Urinary bladder (tissue), 4 donors: ENCODE measurements around the gene ENTR1. TPM values are rescaled to one million over a fixed set of nuclear protein-coding genes. Genes with fewer than 3 reads are reported as not detected.
A peak's percentile ranks its signal among the peaks of the same experiment; 100 is the strongest.

Source experiments
- DNase-seq: peaks from one replicate; pipeline ENCODE4 v3.0.0-alpha.2; 2015; ENCODE audit errors: extremely low spot score
- H3K27ac ChIP-seq: one replicate; pipeline ENCODE4 v1.5.1; 2013; ENCODE audit warnings: low read depth, mild to moderate bottlenecking, moderate library complexity
- H3K36me3 ChIP-seq: one replicate; pipeline ENCODE4 v1.6.1; 2013; ENCODE audit warnings: mild to moderate bottlenecking, moderate library complexity; ENCODE audit not compliant: insufficient read depth
- H3K4me1 ChIP-seq: one replicate; pipeline ENCODE4 v1.6.1; 2013; ENCODE audit warnings: mild to moderate bottlenecking, moderate library complexity; ENCODE audit not compliant: insufficient read depth
- H3K4me3 ChIP-seq: one replicate; pipeline ENCODE4 v1.5.1; 2013; ENCODE audit warnings: low read depth, low read length
- WGBS: extraction: QIAGEN DNeasy Blood & Tissue Kit; methylation state at CpG from one replicate; pipeline ENCODE4 v1.1.7; 2013; 5-methylcytosine and 5-hydroxymethylcytosine counted together
- polyA plus RNA-seq: library from polyadenylated mRNA; stranded (reverse); fragments of 200-250 nt; gene quantifications from one replicate; pipeline ENCODE4 v1.2.3, GENCODE V29; 2013
- total RNA-seq: library from RNA; depleted of rRNA; stranded (reverse); fragments of >200 nt; gene quantifications from one replicate; pipeline ENCODE4 v1.2.3, GENCODE V29; 2014
- donor health status: healthy with polysubstance abuse.
- donor health status: healthy.

The ENTR1 gene
- total and polyA plus RNA-seq, 2 donors: 20.4 to 37.5 TPM

DNA sequence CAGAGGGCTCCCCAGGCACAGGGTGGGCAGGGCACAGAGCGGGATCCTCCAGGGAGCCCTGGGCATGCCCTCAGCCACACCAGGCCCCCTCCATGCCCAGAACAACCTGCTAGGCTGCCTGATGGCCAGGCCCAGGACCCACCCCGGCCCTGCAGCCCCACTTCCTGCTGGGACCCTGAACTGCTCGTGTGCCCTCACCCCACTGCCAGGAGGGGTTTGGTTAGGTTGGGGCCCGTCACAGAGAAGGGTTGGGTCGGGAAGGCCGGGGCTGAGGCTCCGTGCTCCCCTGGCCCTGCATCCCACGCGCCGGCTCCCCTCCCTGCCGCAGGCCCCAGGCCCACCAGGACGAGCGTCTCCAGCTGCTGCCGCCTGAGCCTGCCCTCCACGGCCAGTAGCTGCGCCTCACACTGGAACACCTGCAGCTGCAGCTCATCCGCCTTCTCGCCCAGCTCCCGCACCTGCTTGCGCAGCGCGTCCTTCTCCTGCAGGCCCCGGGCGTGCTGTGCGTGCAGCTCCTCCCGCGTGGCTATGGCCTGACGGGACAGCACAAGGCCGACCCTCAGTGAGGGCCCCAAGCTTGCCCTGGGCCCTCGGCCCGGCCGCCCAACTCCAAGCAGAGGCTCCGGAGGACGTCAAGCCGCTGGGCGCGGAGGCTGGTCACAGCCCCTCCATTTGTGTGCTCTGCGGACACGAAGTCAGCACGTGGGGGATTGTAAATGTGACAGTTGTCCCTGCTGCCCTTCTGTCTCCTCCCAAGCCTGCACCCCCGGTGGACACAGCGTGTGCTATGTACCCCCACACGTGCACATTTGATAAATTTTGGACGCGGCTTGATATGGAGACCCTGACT lies 42.9 kb downstream of the ENTR1 start:
- DNase-seq: no peak
- 83% methylated on average over 45 of the region's 45 CpGs for WGBS
- no peaks in the 10 kb centered on the region for H3K36me3 ChIP-seq
- no peaks in the 10 kb centered on the region for H3K4me1 ChIP-seq
- H3K4me3 ChIP-seq: no peak overlapping the region
- no peak overlapping the region for H3K27ac ChIP-seq

DNA sequence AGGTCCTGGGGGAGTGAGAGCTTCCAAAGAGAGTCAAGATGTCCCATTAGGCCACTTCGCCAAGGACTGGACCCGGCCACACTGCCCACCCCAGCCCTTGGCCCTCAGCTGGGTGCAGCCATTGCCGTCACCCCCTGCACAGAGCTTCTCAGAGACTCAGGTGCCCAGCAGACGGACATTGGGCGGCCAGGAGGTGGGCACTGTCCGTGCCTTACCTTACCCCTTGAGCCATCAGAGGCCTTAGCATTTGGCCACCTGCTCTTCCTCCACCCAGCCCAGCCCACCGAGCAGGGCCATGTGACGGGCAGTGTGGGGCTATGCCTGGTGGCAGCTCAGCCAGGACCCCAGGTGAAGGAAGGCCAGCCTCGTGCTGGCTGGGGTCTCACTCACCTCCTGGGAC lies 43.6 kb downstream of the ENTR1 start:
- WGBS: 91% methylated on average over 9 of the region's 9 CpGs
- DNase-seq: no peak
- no peak overlapping the region for H3K4me3 ChIP-seq
- no peaks in the 10 kb centered on the region for H3K4me1 ChIP-seq
- H3K36me3 ChIP-seq: no peaks in the 10 kb centered on the region
- no peak overlapping the region for H3K27ac ChIP-seq

DNA sequence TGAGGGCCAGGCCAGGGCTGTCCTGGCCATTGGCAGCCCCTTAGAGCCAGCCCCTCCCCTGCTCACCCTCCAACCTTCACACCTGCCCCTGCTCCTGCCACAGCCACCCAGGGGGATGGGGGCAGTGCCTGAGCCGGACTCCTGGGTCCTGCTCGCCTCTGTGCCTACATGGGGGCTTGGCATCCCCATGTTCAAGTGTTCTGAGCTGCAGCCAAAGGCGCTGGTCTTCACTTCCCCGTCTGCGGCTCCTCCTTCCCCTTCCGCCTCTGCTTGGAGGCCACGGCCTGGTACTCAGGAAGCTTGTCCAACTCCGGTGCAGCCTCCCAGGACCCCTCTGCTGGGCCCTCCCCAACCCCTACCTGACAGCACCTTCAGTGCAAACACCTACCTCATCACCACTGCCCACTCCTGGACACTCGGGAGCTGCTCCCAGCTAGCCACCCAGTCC lies 44.6 kb downstream of the ENTR1 start:
- H3K36me3 ChIP-seq: no peaks in the 10 kb centered on the region
- WGBS: 64% methylated on average over 9 of the region's 9 CpGs
- no peak for DNase-seq

DNA sequence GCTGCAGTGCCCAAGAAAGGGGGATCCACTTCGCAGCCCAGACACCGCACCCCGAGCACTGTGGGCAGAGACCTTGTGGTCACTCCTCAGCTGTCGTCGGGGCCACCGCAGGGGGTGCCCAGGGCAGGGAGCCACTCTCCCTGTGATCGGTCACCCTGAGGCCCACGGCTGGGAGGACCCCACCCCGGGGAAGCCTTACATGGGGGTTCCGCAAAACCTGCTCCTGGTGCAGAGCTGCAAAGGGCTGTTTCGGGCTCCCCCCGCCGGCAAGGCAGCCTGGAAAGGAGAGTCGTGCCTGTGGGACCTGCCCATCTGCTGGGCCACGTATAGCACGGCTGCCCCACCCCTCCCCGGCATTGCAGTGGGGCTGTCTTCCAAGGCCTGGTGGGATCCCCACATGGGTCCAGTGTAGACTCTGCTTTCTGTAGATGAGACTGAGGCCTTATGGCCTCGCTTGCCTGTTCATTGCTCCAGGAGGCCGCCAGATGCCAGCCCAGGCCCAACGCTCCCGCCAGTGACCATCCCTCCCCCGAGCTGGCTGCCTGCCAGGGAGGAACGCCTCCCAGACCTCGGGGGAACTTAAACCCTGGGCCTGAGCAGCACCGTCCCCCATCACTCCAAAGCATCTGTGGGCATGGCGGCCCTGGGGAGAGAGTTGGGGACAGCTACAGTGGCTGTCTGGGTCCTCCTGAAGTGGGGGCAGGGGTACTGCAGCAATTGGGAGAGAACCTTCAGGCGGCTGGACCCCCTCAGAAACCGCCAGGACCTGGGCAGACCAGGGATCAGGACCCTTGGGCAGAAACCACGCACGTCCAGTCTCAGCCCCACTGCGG lies 45.3 kb downstream of the ENTR1 start:
- no peak for DNase-seq
- no peak overlapping the region for H3K27ac ChIP-seq
- no peaks in the 10 kb centered on the region for H3K36me3 ChIP-seq
- no peaks in the 10 kb centered on the region for H3K4me1 ChIP-seq
- WGBS: 68% methylated on average over 31 of the region's 31 CpGs
- no peak overlapping the region for H3K4me3 ChIP-seq

More for the DNA sequence above, 44.6 kb downstream of the ENTR1 start:
- H3K4me3 ChIP-seq: no peak overlapping the region
- no peaks in the 10 kb centered on the region for H3K4me1 ChIP-seq
- H3K27ac ChIP-seq: no peak overlapping the region

DNA sequence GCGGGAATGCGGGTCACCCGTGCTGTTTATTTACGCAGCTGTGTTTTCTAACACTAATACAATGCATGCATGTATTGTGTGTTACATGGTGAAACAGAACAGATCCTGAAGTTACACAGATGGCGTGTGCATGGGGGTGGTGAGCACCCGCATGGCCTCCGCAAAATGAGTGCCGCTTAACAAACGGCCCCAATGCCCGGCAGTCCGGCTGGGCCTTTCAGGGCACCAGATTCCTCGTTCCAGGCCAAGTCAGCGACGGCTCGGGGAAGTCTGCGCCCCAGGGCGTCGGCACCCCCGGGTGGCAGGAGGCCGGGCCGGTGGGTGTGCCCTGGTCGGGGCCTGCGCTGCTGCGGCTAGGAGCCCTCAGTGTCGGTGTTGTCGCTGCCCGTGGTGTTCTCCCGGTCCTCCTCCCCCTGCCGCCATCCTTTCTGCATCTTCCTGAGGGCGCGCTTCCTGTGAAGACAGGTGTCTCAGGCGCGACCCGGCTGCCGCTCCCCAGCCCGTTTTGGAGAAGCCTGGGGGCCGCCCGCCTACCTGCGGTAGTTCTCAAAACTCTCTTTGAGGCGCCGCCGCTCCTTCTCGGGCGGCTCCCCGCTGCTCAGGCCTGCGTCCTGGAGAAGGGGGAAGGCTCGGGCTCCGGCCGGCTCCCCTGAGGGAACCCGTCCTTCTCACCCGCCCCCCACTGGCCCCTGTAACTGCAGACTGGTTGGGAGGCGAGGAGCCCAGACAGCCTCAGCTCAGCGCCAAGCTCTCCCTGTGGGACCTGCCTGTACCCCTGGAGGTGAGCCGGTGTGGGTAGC lies 46.3 kb downstream of the ENTR1 start:
- Histone ChIP-seq H3K36me3 (no peaks in the 10 kb centered on the region), H3K4me1 (no peaks in the 10 kb centered on the region), H3K27ac (no peak overlapping the region), H3K4me3 (no peak overlapping the region)
- 30% methylated on average over 54 of the region's 54 CpGs for WGBS
- no peak for DNase-seq

DNA sequence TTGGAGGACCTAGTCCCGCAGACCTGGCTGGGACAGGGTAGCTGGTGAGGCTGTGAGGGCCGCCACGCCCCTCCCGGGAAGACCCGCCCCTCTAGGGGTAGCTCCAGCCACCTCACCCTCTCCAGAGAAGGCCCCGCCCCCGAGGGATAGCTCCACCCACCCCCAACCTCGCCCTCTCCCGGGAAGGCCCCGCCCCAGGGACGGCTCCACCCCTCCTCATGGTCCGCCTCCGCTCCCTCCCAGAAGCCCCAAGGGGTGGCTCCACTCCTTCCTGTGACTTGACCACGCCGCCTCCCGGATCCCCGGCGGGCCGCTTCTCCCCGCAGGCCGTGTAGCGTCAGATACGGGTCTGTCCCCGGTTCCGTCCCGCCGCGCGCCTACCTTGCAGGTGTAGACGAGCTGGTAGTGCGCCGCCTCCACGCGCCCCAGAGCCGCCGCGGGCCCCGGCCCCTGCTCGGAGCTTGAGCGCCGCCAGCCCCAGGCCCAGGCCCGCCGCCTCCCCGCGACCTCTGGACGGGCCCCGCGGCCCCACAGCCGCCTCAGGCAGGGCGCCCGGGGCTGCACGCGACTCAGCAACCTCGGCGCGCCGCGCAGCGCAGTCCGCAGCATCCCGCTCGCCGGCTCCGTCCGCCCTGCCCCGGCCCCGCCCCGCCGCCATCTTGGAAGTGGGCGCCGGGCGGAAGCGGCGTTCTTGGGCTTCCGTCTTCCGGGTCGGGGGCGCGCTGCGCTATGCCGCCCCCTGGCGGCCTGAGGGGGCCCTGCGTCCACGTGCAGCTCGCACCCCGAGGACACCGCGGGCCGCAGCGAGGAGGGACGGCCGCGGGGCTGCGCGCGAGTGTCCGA lies 47.1 kb downstream of the ENTR1 start, which contains the start of gene DNLZ:
Gene DNLZ (minus strand): TSS at position 639 of the 843 bp plus-strand sequence. CDS start 30 bp downstream, at position 609.
- H3K36me3 ChIP-seq: no peaks in the 10 kb centered on the region
- peak within 1 kb of the TSS; percentile 80 for H3K4me3 ChIP-seq
- H3K4me1 ChIP-seq: no peaks in the 10 kb centered on the region
- 1% methylated on average over 97 of the region's 97 CpGs for WGBS
- peak within 1 kb of the TSS; percentile 79 for H3K27ac ChIP-seq
- DNase-seq: peak; percentile 77

DNA sequence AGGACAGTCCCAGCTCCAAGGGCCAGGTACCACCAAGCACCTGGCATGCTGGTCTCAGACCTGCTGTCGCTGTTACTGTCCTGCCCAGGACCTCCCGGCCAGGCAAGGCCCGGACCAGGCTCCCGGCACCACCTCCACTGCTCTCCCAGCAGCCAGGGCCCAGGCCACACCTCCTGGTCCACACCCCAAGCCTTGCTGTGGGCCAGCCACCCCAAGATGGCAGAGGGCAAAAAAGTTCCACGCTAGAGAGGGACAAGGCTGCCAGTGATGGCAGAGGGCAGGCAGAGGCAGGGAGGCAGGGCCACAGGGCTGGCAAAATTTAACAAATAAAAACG lies 48.0 kb downstream of the ENTR1 start:
- DNase-seq: no peak
- H3K27ac ChIP-seq: no peak overlapping the region
- no peak overlapping the region for H3K4me3 ChIP-seq
- 87% methylated on average over 6 of the region's 6 CpGs for WGBS
- H3K4me1 ChIP-seq: no peaks in the 10 kb centered on the region
- no peaks in the 10 kb centered on the region for H3K36me3 ChIP-seq

DNA sequence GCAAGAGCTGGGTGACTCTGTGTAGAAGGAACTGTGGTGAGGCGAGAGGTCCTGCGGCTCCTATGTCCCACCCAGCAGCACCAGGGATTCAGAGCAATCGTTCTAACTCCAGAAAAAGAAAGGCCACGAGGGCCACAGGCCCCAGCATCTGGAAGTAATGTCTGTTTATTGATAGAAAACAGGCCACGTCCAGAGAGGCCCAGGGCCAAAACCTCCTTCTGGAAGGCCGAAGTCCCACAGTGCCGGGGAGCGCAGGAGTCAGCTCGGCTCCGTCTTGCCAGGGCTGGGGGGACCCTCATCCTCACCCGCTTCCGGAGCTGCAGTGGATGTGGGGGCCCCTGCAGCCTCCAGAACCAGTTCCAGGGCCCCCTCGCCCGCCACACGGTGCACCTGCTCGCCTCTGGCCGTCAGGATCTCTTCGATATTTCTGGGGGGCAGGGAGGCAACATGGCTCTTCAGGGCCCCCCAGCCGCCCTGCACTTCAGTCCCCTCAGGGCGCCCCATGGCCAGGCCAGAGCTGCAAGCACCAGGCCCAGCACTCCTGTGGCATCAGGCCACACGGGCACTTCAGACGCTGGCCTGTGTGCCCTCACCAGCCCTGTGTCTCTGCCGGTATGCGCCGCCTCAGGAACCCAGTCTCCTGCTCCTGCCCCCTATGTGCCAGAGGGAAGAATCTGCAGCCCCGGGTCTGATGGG lies 48.5 kb downstream of the ENTR1 start:
- DNase-seq: no peak
- H3K4me1 ChIP-seq: no peaks in the 10 kb centered on the region
- 62% methylated on average over 26 of the region's 26 CpGs for WGBS
- no peaks in the 10 kb centered on the region for H3K36me3 ChIP-seq
- H3K27ac ChIP-seq: no peak overlapping the region
- no peak overlapping the region for H3K4me3 ChIP-seq

DNA sequence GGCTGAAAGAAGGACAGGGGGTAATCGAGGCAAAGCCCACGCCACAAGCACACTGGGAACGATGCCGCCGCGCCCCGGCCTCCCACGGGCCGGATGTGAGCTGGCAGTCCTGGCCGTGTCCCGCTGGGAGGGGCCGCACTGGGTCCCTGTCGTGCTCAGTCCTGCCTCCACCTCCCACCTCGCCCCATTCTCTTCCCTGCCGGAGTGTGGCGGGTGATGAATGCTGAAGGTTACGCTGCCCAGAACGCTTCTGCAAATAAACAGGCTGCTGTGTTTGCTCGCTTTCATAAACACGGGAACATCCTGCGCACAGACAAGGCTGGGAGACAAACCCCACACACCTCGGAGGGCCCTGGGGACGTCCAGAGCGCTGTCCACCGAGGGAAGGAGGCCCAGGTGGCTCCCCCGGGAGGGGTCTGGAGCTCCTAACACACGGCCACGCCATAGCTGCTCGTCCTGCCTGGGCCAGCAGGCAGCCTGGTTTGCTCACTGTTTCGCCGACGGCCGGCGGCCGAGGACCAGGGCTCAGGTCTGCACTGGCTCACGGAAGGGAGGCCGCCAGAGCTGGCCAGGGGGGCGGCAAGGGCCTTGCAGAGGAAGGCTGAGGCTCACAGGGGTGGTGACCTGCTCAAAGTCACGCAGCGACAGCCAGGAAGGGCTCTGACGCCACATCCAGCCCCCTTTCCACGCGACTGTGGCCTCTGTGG lies 49.2 kb downstream of the ENTR1 start:
- H3K36me3 ChIP-seq: no peaks in the 10 kb centered on the region
- no peak for DNase-seq
- H3K4me3 ChIP-seq: no peak overlapping the region
- H3K4me1 ChIP-seq: no peaks in the 10 kb centered on the region
- 53% methylated on average over 43 of the region's 43 CpGs for WGBS
- peak overlapping the region; percentile 2 for H3K27ac ChIP-seq

DNA sequence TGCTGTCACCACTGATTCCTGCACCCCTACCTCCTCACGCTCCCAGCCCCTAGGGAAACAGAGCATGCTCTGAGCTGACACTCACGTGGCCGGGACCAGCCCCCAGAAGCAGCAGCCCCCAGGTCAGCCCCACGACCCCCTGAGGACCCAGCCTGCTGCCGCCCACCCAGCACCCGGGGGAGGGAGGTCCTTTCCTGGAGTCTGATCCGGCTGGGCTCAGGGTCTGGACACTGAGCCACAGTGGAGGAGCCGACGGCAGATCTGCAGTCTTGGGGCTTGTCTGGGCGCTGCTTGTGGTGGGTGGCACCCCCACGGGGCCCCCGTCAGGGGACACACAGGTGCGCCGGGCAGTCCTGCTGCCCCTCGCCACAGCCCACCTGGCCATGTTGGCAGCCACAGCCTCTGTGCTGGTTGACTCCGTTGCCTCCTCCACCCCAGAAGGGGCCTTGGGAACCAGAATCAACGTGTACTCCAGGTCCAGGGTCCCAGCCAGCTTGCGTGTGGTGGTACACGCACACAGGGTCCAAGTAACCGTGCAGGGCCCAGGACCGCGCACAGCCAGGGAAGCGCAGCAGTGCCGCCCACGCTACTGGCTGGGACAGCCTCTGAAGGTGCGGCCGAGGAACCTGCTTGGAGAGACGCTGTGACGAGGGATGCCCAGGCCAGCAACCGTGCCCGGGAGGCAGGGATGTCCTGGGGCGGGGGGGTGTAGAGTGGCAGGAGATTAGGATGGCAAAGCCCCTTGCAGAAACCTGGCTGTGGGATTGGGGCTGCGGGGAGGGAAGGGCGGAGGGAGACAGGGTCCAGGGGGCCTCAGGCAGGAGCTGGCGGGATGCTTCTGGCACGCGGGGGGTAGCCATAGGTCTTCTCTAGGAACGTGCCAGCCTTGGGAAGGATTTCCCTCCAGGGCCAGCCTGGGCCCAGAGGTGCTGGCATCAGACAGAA lies 50.4 kb downstream of the ENTR1 start:
- Histone ChIP-seq H3K4me1 (no peaks in the 10 kb centered on the region), H3K4me3 (no peak overlapping the region), H3K36me3 (no peaks in the 10 kb centered on the region), H3K27ac (peak overlapping the region; percentile 2)
- DNase-seq: no peak
- WGBS: 76% methylated on average over 38 of the region's 38 CpGs

DNA sequence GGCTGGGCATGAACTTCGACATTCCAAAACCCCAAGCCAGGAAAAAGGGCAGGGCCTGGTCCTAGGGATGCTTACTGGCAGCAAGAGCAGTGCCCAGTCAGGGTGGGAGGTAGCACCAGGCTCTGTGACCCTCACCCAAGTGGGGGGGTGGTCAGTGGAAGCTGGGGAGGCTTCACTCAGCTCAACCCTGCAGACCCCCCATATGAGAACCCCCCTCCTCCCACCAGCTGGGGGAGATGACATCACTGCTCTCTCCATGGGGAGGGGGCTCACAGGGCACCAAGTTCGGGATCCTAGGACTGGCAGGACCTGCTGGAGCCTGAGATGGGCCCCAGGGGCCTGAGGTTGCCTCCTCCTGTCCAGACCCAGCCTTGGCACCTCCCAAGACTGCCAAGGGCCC lies 51.5 kb downstream of the ENTR1 start:
- no peaks in the 10 kb centered on the region for H3K36me3 ChIP-seq
- no peak for DNase-seq
- no peaks in the 10 kb centered on the region for H3K4me1 ChIP-seq
- H3K27ac ChIP-seq: no peak overlapping the region
- H3K4me3 ChIP-seq: no peak overlapping the region
- whole genome bisulfite sequencing: 65% methylated on average over 2 of the region's 2 CpGs
